Adrenal gland (tissue), 12 donors: ENCODE data around the gene CEP104. TPM values are rescaled to one million over a fixed set of nuclear protein-coding genes. Genes with fewer than 3 reads are reported as not detected.

Experiments used
- DNase-seq, 7 donors: peaks; one replicate each; pipeline ENCODE4 v3.0.0-alpha.2; 2019 to 2020
- H3K27ac ChIP-seq, 5 donors: fragments of 200-600 bp; sonication (generic) in 4 of 5; 1 replicate in 3 of 5; 2 replicates in 2 of 5; pipeline versions ENCODE4 v1.5.1 to v1.8.0; 2016 to 2020; ENCODE audit warnings: mild to moderate bottlenecking in 1 of 5
- H3K27me3 ChIP-seq: fragments of 200-600 bp; 2 replicates; pipeline ENCODE4 v1.8.0; 2021
- H3K36me3 ChIP-seq, 2 donors: fragments of 200-600 bp; replicated peaks in 1 of 2; 1 replicate in 1 of 2; 2 replicates in 1 of 2; pipeline versions ENCODE4 v1.5.1 to v1.8.0; 2018 to 2022
- H3K4me1 ChIP-seq, 2 donors: fragments of 200-600 bp; replicated peaks in 1 of 2; 1 replicate in 1 of 2; 2 replicates in 1 of 2; pipeline versions ENCODE4 v1.5.1 to v1.8.0; 2018 to 2021
- H3K4me3 ChIP-seq, 4 donors: fragments of 200-600 bp; sonication (generic) in 3 of 4; one replicate each; pipeline ENCODE4 v1.5.1; 2016 to 2018
- H3K9me3 ChIP-seq, 3 donors: fragments of 200-600 bp; sonication (generic) in 1 of 3; replicated peaks in 1 of 3; 1 replicate in 2 of 3; 2 replicates in 1 of 3; pipeline versions ENCODE4 v1.5.1 to v1.8.0; 2016 to 2021
- CTCF ChIP-seq, 6 experiments: fragments of 450-650 bp in 4 of 6; fragments of 200-600 bp in 2 of 6; sonication (generic) in 1 of 6; IDR thresholded peaks; 1 replicate in 5 of 6; 2 replicates in 1 of 6; pipeline versions ENCODE4 v1.5.1 to v1.8.0; 2016 to 2021; ENCODE audit warnings: antibody characterized with exemption in 6 of 6, mild to moderate bottlenecking in 2 of 6, moderate library complexity in 1 of 6
- POLR2A ChIP-seq, 2 donors: fragments of 450-650 bp; IDR thresholded peaks; one replicate each; pipeline ENCODE4 v1.6.1; 2017; ENCODE audit warnings: antibody characterized with exemption in 2 of 2, mild to moderate bottlenecking in 2 of 2, moderate library complexity in 1 of 2
- WGBS, 4 donors: extraction: QIAGEN DNeasy Blood & Tissue Kit in 2 of 4; methylation state at CpG; one replicate each; pipeline versions ENCODE4 v1.1.5 to v1.1.7; 2013 to 2017; 5-methylcytosine and 5-hydroxymethylcytosine counted together
- intact Hi-C, 2 donors: fragments of 100-400 bp; cut with DNase I; formaldehyde crosslinking; loops; one replicate each; pipeline versions ENCODE4 v1.14.1 to v1.15.0; 2022 to 2023
- polyA plus RNA-seq, 3 donors: library from polyadenylated mRNA; stranded (reverse); fragments of 200-250 nt in 2 of 3; fragments of 350-450 nt in 1 of 3; fragmentation: Illumina TruSeq in 1 of 3; extraction: RNeasy Lipid Tissue Mini Kit (QIAGEN cat#74804) in 1 of 3; gene quantifications; one replicate each; pipeline ENCODE4 v1.2.3, GENCODE V29; 2013 to 2014
- total RNA-seq, 9 donors: library from RNA; depleted of rRNA in 4 of 9; stranded (reverse); fragments of >200 nt in 4 of 9; fragments of 120-200 nt in 1 of 9; fragmentation: NEBNext Ultra II Directional in 1 of 9; extraction: Animal tissue kit (Norgen Biotek cat#: 25700) in 1 of 9; gene quantifications; one replicate each; pipeline versions ENCODE4 v1.1.0 to v1.2.4, GENCODE V29; 2013 to 2023
- donor health status: healthy with polysubstance abuse.
- donor health status: Bipolar disorder and iron deficiency.
- donor health status: DM: yes; HTN: yes; CAD: no.
- donor health status: DM: no; HTN: no; CAD: no.
- donor health status: DM: no; HTN: no; CAD: no.
- donor health status: DM: yes; HTN: yes; CAD: no.

Gene CEP104
- total and polyA plus RNA-seq, 12 donors, result 13.6 to 80.9 (median 38.1) TPM

GRCh38 chr1:3827813-3828307 is 29.2 kb downstream of the CEP104 start:
- intact Hi-C loops, result no loop called here
- H3K4me1 ChIP-seq, result peaks cover 0 to 10% of the 10 kb centered on the region in 2 donors
- no peaks in the 10 kb centered on the region for H3K27me3 ChIP-seq
- peaks cover 0 to 79% of the 10 kb centered on the region in 2 donors for H3K36me3 ChIP-seq
- H3K27ac ChIP-seq, result no peak overlapping the region
- no peak overlapping the region for H3K4me3 ChIP-seq
- TF ChIP-seq CTCF (IDR thresholded peaks at IDR 0.05), result no peak
- TF ChIP-seq POLR2A (IDR thresholded peaks at IDR 0.05), result no peak
- no peak for DNase-seq
- no peaks in the 10 kb centered on the region for H3K9me3 ChIP-seq
- 85 to 95% (median 89%) methylated on average over 4 to 14 of the region's 14 CpGs for WGBS, 4 donors

- 84 to 91% (median 87%) methylated on average over 13 to 15 of the region's 15 CpGs for WGBS, 4 donors
- Histone ChIP-seq H3K36me3 (peaks cover 0 to 87% of the 10 kb centered on the region in 2 donors), H3K27me3 (no peaks in the 10 kb centered on the region), H3K27ac (no peak overlapping the region), H3K9me3 (no peaks in the 10 kb centered on the region), H3K4me3 (no peak overlapping the region), H3K4me1 (no peaks in the 10 kb centered on the region)
- intact Hi-C loops, result no loop called here
- peak in 1 of 7 donors; percentile 5 for DNase-seq
- no peak for TF ChIP-seq POLR2A (IDR thresholded peaks at IDR 0.05)
- no peak for TF ChIP-seq CTCF (IDR thresholded peaks at IDR 0.05)
Measured at GRCh38 chr1:3825356-3825755, 31.7 kb downstream of the CEP104 start.

- TF ChIP-seq CTCF (IDR thresholded peaks at IDR 0.05) (no peak), POLR2A (IDR thresholded peaks at IDR 0.05) (no peak)
- Histone ChIP-seq H3K4me3 (no peak overlapping the region), H3K9me3 (no peaks in the 10 kb centered on the region), H3K4me1 (no peaks in the 10 kb centered on the region), H3K27me3 (no peaks in the 10 kb centered on the region), H3K27ac (no peak overlapping the region), H3K36me3 (peaks cover 0 to 87% of the 10 kb centered on the region in 2 donors)
- intact Hi-C loops, result no loop called here
- WGBS, 4 donors, result 71 to 96% (median 91%) methylated on average over 5 to 8 of the region's 8 CpGs
- peak in 1 of 7 donors; percentile 1 for DNase-seq
Measured at GRCh38 chr1:3824650-3825049, 32.4 kb downstream of the CEP104 start.

- no peak for TF ChIP-seq POLR2A (IDR thresholded peaks at IDR 0.05)
- TF ChIP-seq CTCF (IDR thresholded peaks at IDR 0.05), result no peak
- Histone ChIP-seq H3K27ac (no peak overlapping the region), H3K4me3 (no peak overlapping the region), H3K4me1 (no peaks in the 10 kb centered on the region), H3K9me3 (no peaks in the 10 kb centered on the region), H3K27me3 (no peaks in the 10 kb centered on the region), H3K36me3 (peaks cover 0 to 64% of the 10 kb centered on the region in 2 donors)
- 84 to 89% (median 87%) methylated on average over 16 of the region's 16 CpGs for WGBS, 4 donors
- DNase-seq, result no peak
- intact Hi-C loops, result no loop called here
Measured at GRCh38 chr1:3822421-3822820, 34.6 kb downstream of the CEP104 start.
